Subcutaneous adipose tissue (tissue), 4 donors: ENCODE data around the gene MAML1. TPM values are rescaled to one million over a fixed set of nuclear protein-coding genes. Genes with fewer than 3 reads are reported as not detected.

Source experiments
- total RNA-seq, 4 donors: library from RNA; depleted of rRNA; stranded (reverse); fragments of >200 nt; gene quantifications; one replicate each; pipeline ENCODE4 v1.1.0, GENCODE V29; 2016
- TF ChIP-seq, protein P1 (sequence below): fragments of 450-650 bp; IDR thresholded peaks from one replicate; pipeline ENCODE4 v1.5.1; 2016; ENCODE audit warnings: low read depth, mild to moderate bottlenecking, control low read depth, antibody characterized with exemption, moderate library complexity

The MAML1 gene
- total RNA-seq, 4 donors from 2014 or later, result 16.0 to 22.4 (median 18.6) TPM

GRCh38 chr5:179738742-179739141 lies 6.1 kb downstream of the MAML1 start:
- TF ChIP-seq, protein P1, sequence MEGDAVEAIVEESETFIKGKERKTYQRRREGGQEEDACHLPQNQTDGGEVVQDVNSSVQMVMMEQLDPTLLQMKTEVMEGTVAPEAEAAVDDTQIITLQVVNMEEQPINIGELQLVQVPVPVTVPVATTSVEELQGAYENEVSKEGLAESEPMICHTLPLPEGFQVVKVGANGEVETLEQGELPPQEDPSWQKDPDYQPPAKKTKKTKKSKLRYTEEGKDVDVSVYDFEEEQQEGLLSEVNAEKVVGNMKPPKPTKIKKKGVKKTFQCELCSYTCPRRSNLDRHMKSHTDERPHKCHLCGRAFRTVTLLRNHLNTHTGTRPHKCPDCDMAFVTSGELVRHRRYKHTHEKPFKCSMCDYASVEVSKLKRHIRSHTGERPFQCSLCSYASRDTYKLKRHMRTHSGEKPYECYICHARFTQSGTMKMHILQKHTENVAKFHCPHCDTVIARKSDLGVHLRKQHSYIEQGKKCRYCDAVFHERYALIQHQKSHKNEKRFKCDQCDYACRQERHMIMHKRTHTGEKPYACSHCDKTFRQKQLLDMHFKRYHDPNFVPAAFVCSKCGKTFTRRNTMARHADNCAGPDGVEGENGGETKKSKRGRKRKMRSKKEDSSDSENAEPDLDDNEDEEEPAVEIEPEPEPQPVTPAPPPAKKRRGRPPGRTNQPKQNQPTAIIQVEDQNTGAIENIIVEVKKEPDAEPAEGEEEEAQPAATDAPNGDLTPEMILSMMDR, result no peak

GRCh38 chr5:179746872-179747271 lies 14.2 kb downstream of the MAML1 start:
- TF ChIP-seq, protein P1, result no peak

DNA sequence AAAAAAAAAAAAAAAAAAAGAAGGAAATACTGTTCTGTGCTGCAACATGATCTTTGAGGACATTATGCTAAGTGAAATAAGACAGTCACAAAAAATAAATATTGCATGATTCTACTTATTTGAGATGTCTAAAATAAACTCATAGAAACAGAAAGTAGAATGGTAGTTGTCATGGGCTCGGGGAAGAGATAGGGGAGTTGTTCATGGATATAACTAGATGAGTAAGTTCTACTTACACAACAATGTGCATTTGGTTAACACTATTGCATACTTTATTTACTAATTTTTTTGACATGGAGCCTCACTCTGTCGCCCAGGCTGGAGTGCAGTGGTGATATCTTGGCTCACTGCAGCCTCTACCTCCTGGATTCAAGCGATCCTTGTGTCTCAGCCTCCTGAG lies 15.2 kb downstream of the MAML1 start:
- TF ChIP-seq, protein P1, result no peak

DNA sequence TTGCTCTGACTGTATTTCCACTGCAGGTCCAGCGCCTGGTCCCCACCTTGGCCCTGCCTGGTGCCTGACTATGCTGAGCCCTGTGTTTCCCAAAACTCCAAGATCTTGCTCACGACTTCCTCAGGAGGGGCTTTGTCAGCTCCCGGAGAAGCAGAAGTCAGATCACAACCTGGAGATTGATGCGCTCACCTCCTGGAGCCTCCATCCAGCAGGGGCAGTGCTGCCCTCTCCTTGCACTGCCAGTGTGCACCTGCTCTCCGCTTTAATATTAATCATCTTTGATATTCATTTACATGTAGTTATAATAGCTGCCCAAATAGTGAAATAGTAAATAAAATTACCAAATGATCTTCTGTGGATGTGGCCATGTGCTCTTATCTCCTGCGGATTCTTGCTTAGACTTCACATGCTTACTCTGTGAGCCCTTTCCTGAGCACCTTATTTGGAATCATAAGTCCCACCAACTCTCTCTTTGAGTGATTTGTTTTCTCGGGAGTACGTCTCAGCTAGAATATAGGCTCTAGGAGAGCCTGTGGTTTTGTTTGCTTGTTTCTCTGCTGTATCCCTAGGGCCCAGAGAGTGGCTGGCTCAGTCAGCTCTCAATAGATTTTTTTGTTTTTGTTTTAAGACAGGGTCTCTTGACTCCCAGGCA lies 17.4 kb downstream of the MAML1 start:
- TF ChIP-seq, protein P1, result no peak

DNA sequence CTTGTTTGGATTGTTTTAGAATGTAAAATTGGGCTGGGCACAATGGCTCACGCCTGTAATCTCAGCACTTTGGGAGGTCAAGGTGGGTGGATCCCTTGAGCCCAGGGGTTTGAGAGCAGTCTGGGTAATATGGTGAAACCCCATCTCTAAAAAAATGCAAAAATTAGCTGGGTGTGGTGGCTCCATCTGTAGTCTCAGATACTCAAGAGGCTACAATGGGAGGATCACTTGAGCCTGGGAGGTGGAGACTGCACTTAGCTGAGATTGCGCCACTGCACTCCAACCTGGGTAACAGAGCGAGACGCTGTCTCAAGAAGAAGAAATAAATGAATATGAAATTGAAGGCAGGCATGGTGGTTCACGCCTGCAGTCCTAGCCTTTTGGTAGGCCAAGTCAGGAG lies 21.3 kb downstream of the MAML1 start:
- TF ChIP-seq, protein P1, result no peak

DNA sequence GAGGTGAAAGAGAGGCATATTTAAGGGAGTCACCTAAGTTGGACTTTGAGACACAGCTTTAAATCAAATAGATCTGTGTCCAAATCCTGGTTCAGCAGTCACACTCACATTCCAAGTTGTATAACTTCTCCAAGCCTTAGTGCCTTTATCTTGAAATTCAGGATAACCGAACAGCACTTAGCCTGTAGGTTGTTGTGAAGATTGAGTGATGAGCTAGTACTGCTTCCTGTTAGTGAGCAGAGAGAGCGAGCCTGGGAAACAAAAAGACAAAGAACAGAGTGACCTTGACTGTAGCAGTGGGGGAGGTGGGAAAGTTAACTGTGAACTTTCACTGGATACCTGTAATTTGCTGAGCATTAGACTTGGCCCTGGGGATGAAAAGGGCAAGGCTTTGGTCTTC lies 22.4 kb downstream of the MAML1 start:
- TF ChIP-seq, protein P1, result no peak

- TF ChIP-seq, protein P1, result no peak
Observed at GRCh38 chr5:179758955-179759354, 26.3 kb downstream of the MAML1 start.
